Measurements from ENCODE around the gene C18orf63.
A peak's percentile ranks its signal among the peaks of the same experiment; 100 is the strongest.
"Not testable (repeated sequence)": the region's sequence is repeated elsewhere in the genome, so short reads cannot be mapped to it uniquely, and the experiment has no call there.

The C18orf63 gene

GRCh38 chr18:74289137-74289536 lies 26.5 kb upstream of the C18orf63 start:
- in situ Hi-C loops (cut with HindIII; ENCODE audit: low pct_unique_long_range_greater_than_20kb, low sequenced_read_pairs), result no loop called here
- no peak for DNase-seq (ENCODE audit: low read depth in 1 of 2, low spot score in 1 of 2)
- no peak for TF ChIP-seq JUND (IDR thresholded peaks at IDR 0.05; ENCODE audit: low read depth)

GRCh38 chr18:74290021-74290420 lies 25.6 kb upstream of the C18orf63 start:
- DNase-seq (ENCODE audit: low read depth in 1 of 2, low spot score in 1 of 2), result no peak
- TF ChIP-seq JUND (IDR thresholded peaks at IDR 0.05; ENCODE audit: low read depth), result no peak
- in situ Hi-C loops (cut with HindIII; ENCODE audit: low pct_unique_long_range_greater_than_20kb, low sequenced_read_pairs), result no loop called here

GRCh38 chr18:74290794-74291471 lies 24.7 kb upstream of the C18orf63 start:
- peak; percentile 41 to 88 for DNase-seq (ENCODE audit: low read depth in 1 of 2, low spot score in 1 of 2)
- TF ChIP-seq JUND (IDR thresholded peaks at IDR 0.05; ENCODE audit: low read depth), result no peak
- in situ Hi-C loops (cut with HindIII; ENCODE audit: low pct_unique_long_range_greater_than_20kb, low sequenced_read_pairs), result no loop called here

- TF ChIP-seq JUND (IDR thresholded peaks at IDR 0.05; ENCODE audit: low read depth), result no peak
- in situ Hi-C loops (cut with HindIII; ENCODE audit: low pct_unique_long_range_greater_than_20kb, low sequenced_read_pairs), result no loop called here
- no peak for DNase-seq (ENCODE audit: low read depth in 1 of 2, low spot score in 1 of 2)
Observed at GRCh38 chr18:74291472-74291770, 24.2 kb upstream of the C18orf63 start.

GRCh38 chr18:74291771-74292540 lies 23.7 kb upstream of the C18orf63 start, which contains the start of gene CYB5A:
TSS of gene CYB5A (minus strand) at chr18:74291963. CDS start at chr18:74291875, 88 bp downstream.
- TF ChIP-seq JUND (IDR thresholded peaks at IDR 0.05; ENCODE audit: low read depth), result no peak
- in situ Hi-C loops (cut with HindIII; ENCODE audit: low pct_unique_long_range_greater_than_20kb, low sequenced_read_pairs), result no loop called here
- DNase-seq (ENCODE audit: low read depth in 1 of 2, low spot score in 1 of 2), result peak; percentile 89 to 95

GRCh38 chr18:74292541-74292858 lies 23.1 kb upstream of the C18orf63 start:
- no peak for DNase-seq (ENCODE audit: low read depth in 1 of 2, low spot score in 1 of 2)
- TF ChIP-seq JUND (IDR thresholded peaks at IDR 0.05; ENCODE audit: low read depth), result no peak
- in situ Hi-C loops (cut with HindIII; ENCODE audit: low pct_unique_long_range_greater_than_20kb, low sequenced_read_pairs), result no loop called here

GRCh38 chr18:74292982-74293381 lies 22.7 kb upstream of the C18orf63 start:
- in situ Hi-C loops (cut with HindIII; ENCODE audit: low pct_unique_long_range_greater_than_20kb, low sequenced_read_pairs); DNase-seq (ENCODE audit: low read depth in 1 of 2, low spot score in 1 of 2): not testable (repeated sequence)

GRCh38 chr18:74294526-74294925 lies 21.1 kb upstream of the C18orf63 start:
- DNase-seq (ENCODE audit: low read depth in 1 of 2, low spot score in 1 of 2), result no peak
- TF ChIP-seq JUND (IDR thresholded peaks at IDR 0.05; ENCODE audit: low read depth), result no peak
- in situ Hi-C loops (cut with HindIII; ENCODE audit: low pct_unique_long_range_greater_than_20kb, low sequenced_read_pairs), result no loop called here

GRCh38 chr18:74299162-74299561 lies 16.5 kb upstream of the C18orf63 start:
- no peak for TF ChIP-seq JUND (IDR thresholded peaks at IDR 0.05; ENCODE audit: low read depth)
- in situ Hi-C loops (cut with HindIII; ENCODE audit: low pct_unique_long_range_greater_than_20kb, low sequenced_read_pairs), result no loop called here
- DNase-seq (ENCODE audit: low read depth in 1 of 2, low spot score in 1 of 2), result no peak

GRCh38 chr18:74299746-74300145 lies 15.9 kb upstream of the C18orf63 start:
- TF ChIP-seq JUND (IDR thresholded peaks at IDR 0.05; ENCODE audit: low read depth), result no peak
- no peak for DNase-seq (ENCODE audit: low read depth in 1 of 2, low spot score in 1 of 2)
- in situ Hi-C loops (cut with HindIII; ENCODE audit: low pct_unique_long_range_greater_than_20kb, low sequenced_read_pairs), result no loop called here

GRCh38 chr18:74303306-74303705 lies 12.3 kb upstream of the C18orf63 start:
- TF ChIP-seq JUND (IDR thresholded peaks at IDR 0.05; ENCODE audit: low read depth), result no peak
- DNase-seq (ENCODE audit: low read depth in 1 of 2, low spot score in 1 of 2), result no peak
- in situ Hi-C loops (cut with HindIII; ENCODE audit: low pct_unique_long_range_greater_than_20kb, low sequenced_read_pairs), result no loop called here

GRCh38 chr18:74303936-74304335 lies 11.7 kb upstream of the C18orf63 start:
- no peak for DNase-seq (ENCODE audit: low read depth in 1 of 2, low spot score in 1 of 2)
- in situ Hi-C loops (cut with HindIII; ENCODE audit: low pct_unique_long_range_greater_than_20kb, low sequenced_read_pairs), result no loop called here
- TF ChIP-seq JUND (IDR thresholded peaks at IDR 0.05; ENCODE audit: low read depth), result no peak

- in situ Hi-C loops (cut with HindIII; ENCODE audit: low pct_unique_long_range_greater_than_20kb, low sequenced_read_pairs), result no loop called here
- no peak for TF ChIP-seq JUND (IDR thresholded peaks at IDR 0.05; ENCODE audit: low read depth)
- DNase-seq (ENCODE audit: low read depth in 1 of 2, low spot score in 1 of 2), result peak in 1 of 2 experiments; percentile 79
Observed at GRCh38 chr18:74310411-74310810, 5.2 kb upstream of the C18orf63 start.

- no peak for TF ChIP-seq JUND (IDR thresholded peaks at IDR 0.05; ENCODE audit: low read depth)
- DNase-seq (ENCODE audit: low read depth in 1 of 2, low spot score in 1 of 2), result no peak
- in situ Hi-C loops (cut with HindIII; ENCODE audit: low pct_unique_long_range_greater_than_20kb, low sequenced_read_pairs), result no loop called here
Observed at GRCh38 chr18:74311000-74311399, 4.6 kb upstream of the C18orf63 start.
